DOHH2 (cell line): ENCODE data around the gene PIP4K2C.

Experiments
- H3F3A ChIP-seq: fragments of 200-600 bp; sonication (generic), shearing (Covaris generic); 2 replicates; pipeline ENCODE4 v1.6.0; 2016; ENCODE audit warnings: antibody characterized with exemption, mild to moderate bottlenecking; ENCODE audit not compliant: control insufficient read depth, insufficient read depth
- H3K27ac ChIP-seq: fragments of 200-600 bp; sonication (generic); 2 replicates; pipeline ENCODE4 v1.5.1; 2014; ENCODE audit warnings: low read depth, mild to moderate bottlenecking, low read length, moderate library complexity
- H3K27me3 ChIP-seq: fragments of 200-600 bp; sonication (generic); 2 replicates; pipeline ENCODE4 v1.6.1; 2014; ENCODE audit warnings: mild to moderate bottlenecking, low read length, mixed read lengths; ENCODE audit not compliant: control insufficient read depth
- H3K36me3 ChIP-seq: fragments of 200-600 bp; sonication (generic); 2 replicates; pipeline ENCODE4 v1.6.1; 2014; ENCODE audit warnings: mild to moderate bottlenecking, low read length, moderate library complexity, mixed read lengths; ENCODE audit not compliant: control insufficient read depth
- H3K4me1 ChIP-seq: fragments of 200-600 bp; sonication (generic); 2 replicates; pipeline ENCODE4 v1.6.1; 2014; ENCODE audit warnings: mild to moderate bottlenecking, low read length, mixed read lengths; ENCODE audit not compliant: control insufficient read depth
- H3K4me2 ChIP-seq: fragments of 200-600 bp; sonication (generic); 2 replicates; pipeline ENCODE4 v1.6.0; 2014; ENCODE audit warnings: mild to moderate bottlenecking, low read length, moderate library complexity
- H3K4me3 ChIP-seq: fragments of 200-600 bp; sonication (generic); 2 replicates; pipeline ENCODE4 v1.5.1; 2014; ENCODE audit warnings: mild to moderate bottlenecking, low read length, mixed read lengths
- H3K79me2 ChIP-seq: fragments of 200-600 bp; sonication (generic); 2 replicates; pipeline ENCODE4 v1.6.1; 2014; ENCODE audit warnings: mild to moderate bottlenecking, low read length, mixed read lengths; ENCODE audit not compliant: control insufficient read depth
- H3K9me2 ChIP-seq: fragments of 200-600 bp; sonication (generic); replicated peaks from 2 replicates; pipeline ENCODE4 v1.6.1; 2014; ENCODE audit warnings: mild to moderate bottlenecking, low read length, mixed read lengths; ENCODE audit not compliant: control insufficient read depth
- H3K9me3 ChIP-seq: fragments of 200-600 bp; sonication (generic); 2 replicates; pipeline ENCODE4 v1.6.1; 2014; ENCODE audit warnings: antibody characterized with exemption, low read length, mixed read lengths; ENCODE audit not compliant: control insufficient read depth, insufficient read depth
- H4K20me1 ChIP-seq: fragments of 200-600 bp; sonication (generic); 2 replicates; pipeline ENCODE4 v1.6.0; 2014; ENCODE audit warnings: low read depth, mild to moderate bottlenecking, antibody characterized with exemption, low read length, moderate library complexity; ENCODE audit not compliant: control insufficient read depth, insufficient read depth
- EZH2phosphoT487 ChIP-seq: fragments of 200-600 bp; sonication (generic); IDR thresholded peaks from 2 replicates; pipeline ENCODE4 v1.6.1; 2017; ENCODE audit warnings: borderline replicate concordance, mild to moderate bottlenecking, antibody characterized with exemption, low read length, moderate library complexity, mixed read lengths
- TF ChIP-seq, protein P1 (sequence below): fragments of 200-600 bp; sonication (generic); IDR thresholded peaks from one replicate; pipeline ENCODE4 v1.5.1; 2014; ENCODE audit warnings: antibody characterized with exemption, mild to moderate bottlenecking, low read depth, low read length; ENCODE audit not compliant: poor library complexity, severe bottlenecking

PIP4K2C gene

GRCh38 chr12:57571926-57572762 is 18.8 kb upstream of the PIP4K2C start:
- H3K27me3 ChIP-seq, result peaks cover 16% of the 10 kb centered on the region

GRCh38 chr12:57574795-57575194 is 16.2 kb upstream of the PIP4K2C start:
- H3K4me1 ChIP-seq, result no peaks in the 10 kb centered on the region
- no peaks in the 10 kb centered on the region for H3K9me3 ChIP-seq
- no peaks in the 10 kb centered on the region for H3K36me3 ChIP-seq

More at GRCh38 chr12:57571926-57572762, 18.8 kb upstream of the PIP4K2C start:
- Histone ChIP-seq H4K20me1 (no peaks in the 10 kb centered on the region), H3K9me2 (no peaks in the 10 kb centered on the region), H3K36me3 (no peaks in the 10 kb centered on the region), H3K4me3 (no peak overlapping the region), H3K4me1 (no peaks in the 10 kb centered on the region), H3K4me2 (no peak overlapping the region), H3F3A (no peaks in the 10 kb centered on the region), H3K79me2 (no peaks in the 10 kb centered on the region), H3K27ac (no peak overlapping the region), H3K9me3 (no peaks in the 10 kb centered on the region)
- TF ChIP-seq EZH2phosphoT487, result no peak
- TF ChIP-seq, protein P1, sequence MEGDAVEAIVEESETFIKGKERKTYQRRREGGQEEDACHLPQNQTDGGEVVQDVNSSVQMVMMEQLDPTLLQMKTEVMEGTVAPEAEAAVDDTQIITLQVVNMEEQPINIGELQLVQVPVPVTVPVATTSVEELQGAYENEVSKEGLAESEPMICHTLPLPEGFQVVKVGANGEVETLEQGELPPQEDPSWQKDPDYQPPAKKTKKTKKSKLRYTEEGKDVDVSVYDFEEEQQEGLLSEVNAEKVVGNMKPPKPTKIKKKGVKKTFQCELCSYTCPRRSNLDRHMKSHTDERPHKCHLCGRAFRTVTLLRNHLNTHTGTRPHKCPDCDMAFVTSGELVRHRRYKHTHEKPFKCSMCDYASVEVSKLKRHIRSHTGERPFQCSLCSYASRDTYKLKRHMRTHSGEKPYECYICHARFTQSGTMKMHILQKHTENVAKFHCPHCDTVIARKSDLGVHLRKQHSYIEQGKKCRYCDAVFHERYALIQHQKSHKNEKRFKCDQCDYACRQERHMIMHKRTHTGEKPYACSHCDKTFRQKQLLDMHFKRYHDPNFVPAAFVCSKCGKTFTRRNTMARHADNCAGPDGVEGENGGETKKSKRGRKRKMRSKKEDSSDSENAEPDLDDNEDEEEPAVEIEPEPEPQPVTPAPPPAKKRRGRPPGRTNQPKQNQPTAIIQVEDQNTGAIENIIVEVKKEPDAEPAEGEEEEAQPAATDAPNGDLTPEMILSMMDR, result no peak

GRCh38 chr12:57575771-57576612 is 15.0 kb upstream of the PIP4K2C start:
- Histone ChIP-seq H3K4me1 (no peaks in the 10 kb centered on the region), H3K4me2 (no peak overlapping the region), H3K4me3 (no peak overlapping the region), H3F3A (no peaks in the 10 kb centered on the region), H3K9me3 (no peaks in the 10 kb centered on the region), H3K27ac (no peak overlapping the region), H3K9me2 (no peaks in the 10 kb centered on the region), H4K20me1 (no peaks in the 10 kb centered on the region), H3K36me3 (no peaks in the 10 kb centered on the region), H3K79me2 (no peaks in the 10 kb centered on the region), H3K27me3 (peaks cover 25% of the 10 kb centered on the region)
- TF ChIP-seq, protein P1, result no peak
- TF ChIP-seq EZH2phosphoT487, result no peak

More at GRCh38 chr12:57574795-57575194, 16.2 kb upstream of the PIP4K2C start:
- Histone ChIP-seq H4K20me1 (no peaks in the 10 kb centered on the region), H3K27me3 (peaks cover 22% of the 10 kb centered on the region), H3K4me2 (no peak overlapping the region), H3K9me2 (no peaks in the 10 kb centered on the region), H3K27ac (no peak overlapping the region), H3K4me3 (no peak overlapping the region), H3F3A (no peaks in the 10 kb centered on the region), H3K79me2 (no peaks in the 10 kb centered on the region)
- no peak for TF ChIP-seq EZH2phosphoT487
- TF ChIP-seq, protein P1, result no peak
